HepG2 (cell line): ENCODE results near the gene IRF2BPL. TPM values are rescaled to one million over a fixed set of nuclear protein-coding genes. Genes with fewer than 3 reads are reported as not detected.
A peak's percentile ranks its signal among the peaks of the same experiment; 100 is the strongest.

Experiments used
- GTF2F1 ChIP-seq: fragments of 150-350 bp; IDR thresholded peaks from 2 replicates; pipeline ENCODE4 v1.6.1; 2014; ENCODE audit warnings: low read length
- HNF1A ChIP-seq, 2 experiments: sonication (generic) in 1 of 2; formaldehyde crosslinking in 1 of 2; IDR thresholded peaks; 2 replicates each; pipeline versions ENCODE4 v1.4.0 to v1.6.1; 2016 to 2020; ENCODE audit warnings: borderline replicate concordance in 1 of 2, low read depth in 1 of 2, mild to moderate bottlenecking in 1 of 2, missing genetic modification reagents in 1 of 2
- IRF2 ChIP-seq: IDR thresholded peaks from 2 replicates; pipeline ENCODE4 v1.6.1; 2018; ENCODE audit warnings: missing genetic modification reagents, missing compliant biosample characterization
- IRX3 ChIP-seq: sonication (generic); formaldehyde crosslinking; IDR thresholded peaks from 2 replicates; pipeline ENCODE4 v1.8.1; 2023; ENCODE audit warnings: mild to moderate bottlenecking, low read depth, missing genetic modification reagents, borderline replicate concordance
- KMT2A ChIP-seq: sonication (generic); formaldehyde crosslinking; IDR thresholded peaks from 2 replicates; pipeline ENCODE4 v1.4.0; 2020; ENCODE audit warnings: missing genetic modification reagents
- NR2F6 ChIP-seq, 2 experiments: IDR thresholded peaks; 2 replicates each; pipeline ENCODE4 v1.6.1; 2016; ENCODE audit warnings: antibody characterized with exemption in 1 of 2, mild to moderate bottlenecking in 1 of 2
- PATZ1 ChIP-seq: sonication (generic); formaldehyde crosslinking; IDR thresholded peaks from 2 replicates; pipeline ENCODE4 v1.4.0; 2020; ENCODE audit warnings: missing genetic modification reagents
- RARA ChIP-seq: IDR thresholded peaks from 2 replicates; pipeline ENCODE4 v1.6.1; 2016; ENCODE audit warnings: missing genetic modification reagents, missing compliant biosample characterization
- RNF2 ChIP-seq: fragments of 450-650 bp; conservative IDR thresholded peaks from 2 replicates; pipeline ENCODE4 v1.6.1; 2016; ENCODE audit warnings: low read depth
- ZBTB7A ChIP-seq: sonication (generic); formaldehyde crosslinking; IDR thresholded peaks from 2 replicates; pipeline ENCODE4 v1.8.0; 2022; ENCODE audit warnings: mild to moderate bottlenecking, missing genetic modification reagents
- ZNF282 ChIP-seq: fragments of 450-650 bp; IDR thresholded peaks from 2 replicates; pipeline ENCODE4 v1.6.1; 2018; ENCODE audit not compliant: partially characterized antibody
- polyA plus RNA-seq, 8 experiments: library from polyadenylated mRNA; depleted of rRNA in 3 of 8; stranded (reverse) in 7 of 8; unstranded in 1 of 8; fragments of >200 nt; fragmentation: Illumina TruSeq in 4 of 8; extraction: Trizol in 4 of 8; gene quantifications; 2 replicates each; pipeline versions ENCODE4 v1.2.1 to v1.2.3, GENCODE V29; 2011 to 2016; ENCODE audit warnings: low read depth in 4 of 8, missing spikeins in 1 of 8, mixed read lengths in 1 of 8; ENCODE audit not compliant: insufficient read depth in 1 of 8
- total RNA-seq, 5 experiments: library from RNA; depleted of rRNA; stranded (reverse); fragments of >200 nt; fragmentation: Illumina TruSeq; extraction: Trizol; gene quantifications; 2 replicates each; pipeline ENCODE4 v1.2.3, GENCODE V29; 2016; ENCODE audit warnings: low read depth in 1 of 5
- TF ChIP-seq, protein P1 (sequence below): sonication (generic); formaldehyde crosslinking; IDR thresholded peaks from 2 replicates; pipeline ENCODE4 v1.4.0; 2020; ENCODE audit warnings: mild to moderate bottlenecking, missing genetic modification reagents
- TF ChIP-seq, protein P2 (sequence below): sonication (generic); formaldehyde crosslinking; IDR thresholded peaks from 2 replicates; pipeline ENCODE4 v1.8.0; 2022; ENCODE audit warnings: mild to moderate bottlenecking, missing genetic modification reagents
- TF ChIP-seq, protein P3 (sequence below): IDR thresholded peaks from 2 replicates; pipeline ENCODE4 v1.6.1; 2016; ENCODE audit warnings: missing compliant biosample characterization, missing genetic modification reagents, borderline replicate concordance
- TF ChIP-seq, protein P4 (sequence below): sonication (generic); formaldehyde crosslinking; IDR thresholded peaks from 2 replicates; pipeline ENCODE4 v1.9.0; 2022; ENCODE audit warnings: low read depth, missing genetic modification reagents

The IRF2BPL gene
- total and polyA plus RNA-seq, 2 of the 13 experiments (the other 11 are each of a cell fraction or from before 2014, with no cell fraction given) = 6.6 to 8.4 TPM

DNA sequence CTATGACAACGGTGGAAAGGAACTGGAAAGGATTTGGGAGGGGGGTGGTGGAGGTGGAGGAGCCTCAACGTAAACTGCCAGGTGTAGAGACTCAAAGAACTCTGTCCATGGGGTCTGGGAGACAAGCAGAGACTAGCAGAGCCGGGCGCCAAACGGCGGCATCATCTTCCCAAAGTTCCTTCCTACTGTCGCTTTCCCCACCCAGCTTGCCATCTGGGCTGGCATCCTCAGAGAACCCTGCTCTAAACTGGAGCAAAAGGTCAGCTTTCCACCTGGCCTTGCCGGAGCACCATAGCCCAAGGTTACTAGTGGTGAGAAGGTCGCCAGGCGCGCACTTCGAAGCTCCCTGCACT is 4.0 kb upstream of the IRF2BPL start (continued):
- TF ChIP-seq HNF1A (IDR thresholded peaks at IDR 0.05; ENCODE audit: low read depth) = no peak
- TF ChIP-seq HNF1A (CRISPR knock-in tag; IDR thresholded peaks at IDR 0.05; ENCODE audit: borderline replicate concordance) = no peak
- TF ChIP-seq, protein P1, sequence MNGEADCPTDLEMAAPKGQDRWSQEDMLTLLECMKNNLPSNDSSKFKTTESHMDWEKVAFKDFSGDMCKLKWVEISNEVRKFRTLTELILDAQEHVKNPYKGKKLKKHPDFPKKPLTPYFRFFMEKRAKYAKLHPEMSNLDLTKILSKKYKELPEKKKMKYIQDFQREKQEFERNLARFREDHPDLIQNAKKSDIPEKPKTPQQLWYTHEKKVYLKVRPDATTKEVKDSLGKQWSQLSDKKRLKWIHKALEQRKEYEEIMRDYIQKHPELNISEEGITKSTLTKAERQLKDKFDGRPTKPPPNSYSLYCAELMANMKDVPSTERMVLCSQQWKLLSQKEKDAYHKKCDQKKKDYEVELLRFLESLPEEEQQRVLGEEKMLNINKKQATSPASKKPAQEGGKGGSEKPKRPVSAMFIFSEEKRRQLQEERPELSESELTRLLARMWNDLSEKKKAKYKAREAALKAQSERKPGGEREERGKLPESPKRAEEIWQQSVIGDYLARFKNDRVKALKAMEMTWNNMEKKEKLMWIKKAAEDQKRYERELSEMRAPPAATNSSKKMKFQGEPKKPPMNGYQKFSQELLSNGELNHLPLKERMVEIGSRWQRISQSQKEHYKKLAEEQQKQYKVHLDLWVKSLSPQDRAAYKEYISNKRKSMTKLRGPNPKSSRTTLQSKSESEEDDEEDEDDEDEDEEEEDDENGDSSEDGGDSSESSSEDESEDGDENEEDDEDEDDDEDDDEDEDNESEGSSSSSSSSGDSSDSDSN (CRISPR knock-in tag) = peak; percentile 4; the same call in 1 of the 2 replicates
- TF ChIP-seq PATZ1 = no peak
- 0 out of 2 replicates have a peak, but pooled peaks have one; percentile 19 for TF ChIP-seq ZBTB7A (CRISPR knock-in tag)
- TF ChIP-seq ZNF282 = no peak
- 0 out of 2 replicates have a peak, but pooled peaks have one; percentile 23 for TF ChIP-seq IRX3 (CRISPR knock-in tag)
- TF ChIP-seq, protein P2, sequence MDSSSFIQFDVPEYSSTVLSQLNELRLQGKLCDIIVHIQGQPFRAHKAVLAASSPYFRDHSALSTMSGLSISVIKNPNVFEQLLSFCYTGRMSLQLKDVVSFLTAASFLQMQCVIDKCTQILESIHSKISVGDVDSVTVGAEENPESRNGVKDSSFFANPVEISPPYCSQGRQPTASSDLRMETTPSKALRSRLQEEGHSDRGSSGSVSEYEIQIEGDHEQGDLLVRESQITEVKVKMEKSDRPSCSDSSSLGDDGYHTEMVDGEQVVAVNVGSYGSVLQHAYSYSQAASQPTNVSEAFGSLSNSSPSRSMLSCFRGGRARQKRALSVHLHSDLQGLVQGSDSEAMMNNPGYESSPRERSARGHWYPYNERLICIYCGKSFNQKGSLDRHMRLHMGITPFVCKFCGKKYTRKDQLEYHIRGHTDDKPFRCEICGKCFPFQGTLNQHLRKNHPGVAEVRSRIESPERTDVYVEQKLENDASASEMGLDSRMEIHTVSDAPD (CRISPR knock-in tag) = 0 out of 2 replicates have a peak, but pooled peaks have one; percentile 30
- 0 out of 2 replicates have a peak, but pooled peaks have one; percentile 31 for TF ChIP-seq RNF2
- no peak for TF ChIP-seq KMT2A (CRISPR knock-in tag)
- TF ChIP-seq, protein P3, sequence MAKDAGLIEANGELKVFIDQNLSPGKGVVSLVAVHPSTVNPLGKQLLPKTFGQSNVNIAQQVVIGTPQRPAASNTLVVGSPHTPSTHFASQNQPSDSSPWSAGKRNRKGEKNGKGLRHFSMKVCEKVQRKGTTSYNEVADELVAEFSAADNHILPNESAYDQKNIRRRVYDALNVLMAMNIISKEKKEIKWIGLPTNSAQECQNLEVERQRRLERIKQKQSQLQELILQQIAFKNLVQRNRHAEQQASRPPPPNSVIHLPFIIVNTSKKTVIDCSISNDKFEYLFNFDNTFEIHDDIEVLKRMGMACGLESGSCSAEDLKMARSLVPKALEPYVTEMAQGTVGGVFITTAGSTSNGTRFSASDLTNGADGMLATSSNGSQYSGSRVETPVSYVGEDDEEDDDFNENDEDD (CRISPR knock-in tag) = peak; percentile 16; the same call in 1 of the 2 replicates
- no peak for TF ChIP-seq GTF2F1
- 0 out of 2 replicates have a peak, but pooled peaks have one; percentile 2 for TF ChIP-seq IRF2 (CRISPR knock-in tag)
- TF ChIP-seq, protein P4, sequence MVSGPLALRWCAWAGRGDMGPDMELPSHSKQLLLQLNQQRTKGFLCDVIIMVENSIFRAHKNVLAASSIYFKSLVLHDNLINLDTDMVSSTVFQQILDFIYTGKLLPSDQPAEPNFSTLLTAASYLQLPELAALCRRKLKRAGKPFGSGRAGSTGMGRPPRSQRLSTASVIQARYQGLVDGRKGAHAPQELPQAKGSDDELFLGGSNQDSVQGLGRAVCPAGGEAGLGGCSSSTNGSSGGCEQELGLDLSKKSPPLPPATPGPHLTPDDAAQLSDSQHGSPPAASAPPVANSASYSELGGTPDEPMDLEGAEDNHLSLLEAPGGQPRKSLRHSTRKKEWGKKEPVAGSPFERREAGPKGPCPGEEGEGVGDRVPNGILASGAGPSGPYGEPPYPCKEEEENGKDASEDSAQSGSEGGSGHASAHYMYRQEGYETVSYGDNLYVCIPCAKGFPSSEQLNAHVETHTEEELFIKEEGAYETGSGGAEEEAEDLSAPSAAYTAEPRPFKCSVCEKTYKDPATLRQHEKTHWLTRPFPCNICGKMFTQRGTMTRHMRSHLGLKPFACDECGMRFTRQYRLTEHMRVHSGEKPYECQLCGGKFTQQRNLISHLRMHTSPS = peak; percentile 53; the same call in 1 of the 2 replicates
- peak; percentile 29; the same call in 1 of the 2 replicates for TF ChIP-seq RARA
- no peak for TF ChIP-seq NR2F6 (IDR thresholded peaks at IDR 0.05)
- peak; percentile 22; the same call in 1 of the 2 replicates for TF ChIP-seq NR2F6 (CRISPR knock-in tag; IDR thresholded peaks at IDR 0.05)
